ENCODE measurements around the gene BTBD9. TPM values are rescaled to one million over a fixed set of nuclear protein-coding genes. Genes with fewer than 3 reads are reported as not detected.
"Not testable (repeated sequence)": the region's sequence is repeated elsewhere in the genome, so short reads cannot be mapped to it uniquely, and the experiment has no call there.

The BTBD9 gene
- total and polyA plus RNA-seq, 2 donors (not counting 3 experiments of a cell fraction or from before 2014, with no cell fraction given), result 4.9 to 15.0 TPM

DNA sequence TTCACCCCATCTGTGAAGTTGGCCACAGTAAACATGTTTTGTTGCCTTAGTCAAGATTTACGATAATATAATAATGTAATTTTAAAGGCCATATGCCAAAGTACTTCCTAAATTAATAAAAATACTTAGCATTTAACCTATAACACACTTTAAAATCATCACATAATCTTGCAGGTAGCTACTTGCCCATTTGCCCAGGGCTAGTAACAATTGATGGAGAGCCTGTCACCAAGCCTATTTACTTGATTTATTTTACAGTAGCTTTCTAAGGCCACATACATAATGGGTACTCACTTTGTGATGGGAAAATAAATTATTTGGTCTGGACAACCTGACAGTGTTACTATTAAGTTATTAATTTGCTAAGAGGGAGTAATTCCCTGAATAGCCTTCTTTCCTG, 14.5 kb downstream of the BTBD9 start:
- dilution Hi-C loops (cut with MboI; ENCODE audit: extremely low pct_ligation_motif_present, low sequenced_read_pairs), result no loop called here
- DNase-seq (ENCODE audit: low read depth, low spot score), result no peak
- CTCF ChIA-PET, result interaction anchor here (1.2 kb wide), 1 partner anchor 55 kb away, joined by 3 read pairs; no protein-coding TSS in a partner anchor
- BruUV-seq (replicated peaks), result no TSS peak
- POLR2A ChIA-PET, result no interaction called here
- intact Hi-C loops (cut with micrococcal nuclease), result no loop called here
- Histone ChIP-seq H3K4me2 (ENCODE audit: insufficient read depth, low read length) (no peak overlapping the region), H3K79me2 (ENCODE audit: control insufficient read depth, insufficient read depth, low read length) (no peaks in the 10 kb centered on the region), H3K9me3 (replicated peaks; ENCODE audit: control insufficient read depth, insufficient read depth, low read length) (no peaks in the 10 kb centered on the region), H2AFZ (ENCODE audit: low read depth, low read length) (no peak overlapping the region), H3K27ac (ENCODE audit: insufficient read depth, low read depth, low read length) (no peak overlapping the region), H3K9me1 (replicated peaks; ENCODE audit: control insufficient read depth, extremely low read depth, insufficient read depth, low read length) (no peaks in the 10 kb centered on the region), H3K4me1 (ENCODE audit: control insufficient read depth, extremely low read depth, insufficient read depth, low read length) (no peaks in the 10 kb centered on the region), H4K20me1 (replicated peaks; ENCODE audit: control insufficient read depth, extremely low read depth, insufficient read depth, low read length) (no peaks in the 10 kb centered on the region), H3K9ac (replicated peaks; ENCODE audit: extremely low read depth, insufficient read depth, low read length) (no peak overlapping the region), H3K36me3 (ENCODE audit: control insufficient read depth in 2 of 2, extremely low read depth in 1 of 2, insufficient read depth in 2 of 2, low read length in 2 of 2) (no peaks in the 10 kb centered on the region), H3K27me3 (ENCODE audit: control insufficient read depth in 2 of 2, insufficient read depth in 2 of 2, low read length in 2 of 2) (no peaks in the 10 kb centered on the region), H3K4me3 (replicated peaks in 1 of 3; ENCODE audit: insufficient read depth in 1 of 3, low read depth in 1 of 3, low read length in 3 of 3) (no peak overlapping the region)
- FAIRE-seq, result no peak
- TF ChIP-seq, protein P1, sequence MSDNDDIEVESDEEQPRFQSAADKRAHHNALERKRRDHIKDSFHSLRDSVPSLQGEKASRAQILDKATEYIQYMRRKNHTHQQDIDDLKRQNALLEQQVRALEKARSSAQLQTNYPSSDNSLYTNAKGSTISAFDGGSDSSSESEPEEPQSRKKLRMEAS (IDR thresholded peaks at IDR 0.05; ENCODE audit: insufficient read depth, insufficient read length), result no peak
- TF ChIP-seq JUN (IDR thresholded peaks at IDR 0.05; ENCODE audit: borderline replicate concordance, insufficient read depth, insufficient read length, low read depth) (no peak), GATA2 (IDR thresholded peaks at IDR 0.05; ENCODE audit: insufficient read depth, insufficient read length, low read depth, low read length) (no peak), POLR2A (IDR thresholded peaks at IDR 0.05; ENCODE audit: low read depth, low read length) (no peak), EZH2 (IDR thresholded peaks at IDR 0.05; ENCODE audit: borderline replicate concordance, low read depth, low read length, severe bottlenecking) (no peak), POLR2AphosphoS5 (IDR thresholded peaks at IDR 0.05; ENCODE audit: insufficient read depth, low read depth, low read length) (no peak), MYC (IDR thresholded peaks at IDR 0.05; ENCODE audit: low read depth, low read length) (no peak)
- TF ChIP-seq, protein P2, sequence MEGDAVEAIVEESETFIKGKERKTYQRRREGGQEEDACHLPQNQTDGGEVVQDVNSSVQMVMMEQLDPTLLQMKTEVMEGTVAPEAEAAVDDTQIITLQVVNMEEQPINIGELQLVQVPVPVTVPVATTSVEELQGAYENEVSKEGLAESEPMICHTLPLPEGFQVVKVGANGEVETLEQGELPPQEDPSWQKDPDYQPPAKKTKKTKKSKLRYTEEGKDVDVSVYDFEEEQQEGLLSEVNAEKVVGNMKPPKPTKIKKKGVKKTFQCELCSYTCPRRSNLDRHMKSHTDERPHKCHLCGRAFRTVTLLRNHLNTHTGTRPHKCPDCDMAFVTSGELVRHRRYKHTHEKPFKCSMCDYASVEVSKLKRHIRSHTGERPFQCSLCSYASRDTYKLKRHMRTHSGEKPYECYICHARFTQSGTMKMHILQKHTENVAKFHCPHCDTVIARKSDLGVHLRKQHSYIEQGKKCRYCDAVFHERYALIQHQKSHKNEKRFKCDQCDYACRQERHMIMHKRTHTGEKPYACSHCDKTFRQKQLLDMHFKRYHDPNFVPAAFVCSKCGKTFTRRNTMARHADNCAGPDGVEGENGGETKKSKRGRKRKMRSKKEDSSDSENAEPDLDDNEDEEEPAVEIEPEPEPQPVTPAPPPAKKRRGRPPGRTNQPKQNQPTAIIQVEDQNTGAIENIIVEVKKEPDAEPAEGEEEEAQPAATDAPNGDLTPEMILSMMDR (IDR thresholded peaks at IDR 0.05; ENCODE audit: extremely low read depth in 1 of 2, insufficient read depth in 1 of 2, low read depth in 1 of 2, low read length in 2 of 2), result no peak

DNA sequence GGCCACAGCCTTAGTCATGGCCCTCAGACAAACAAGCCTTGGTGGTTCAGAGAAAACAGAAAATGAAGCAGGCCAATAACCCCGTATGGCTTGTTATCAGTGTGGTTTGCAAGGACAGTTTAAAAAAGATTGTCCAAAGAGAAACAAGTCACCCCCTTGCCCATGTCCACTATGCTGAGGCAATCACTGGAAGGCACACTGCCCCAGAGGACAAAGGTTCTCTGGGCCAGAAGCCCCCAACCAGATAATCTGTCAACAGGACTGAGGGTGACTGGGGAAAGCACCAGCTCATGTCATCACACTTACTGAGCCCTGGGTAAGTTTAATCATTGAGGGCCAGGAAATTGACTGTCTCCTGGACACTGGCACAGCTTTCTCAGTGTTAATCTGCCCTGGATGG, 20.4 kb downstream of the BTBD9 start:
- dilution Hi-C loops (cut with MboI; ENCODE audit: extremely low pct_ligation_motif_present, low sequenced_read_pairs); intact Hi-C loops (cut with micrococcal nuclease); BruUV-seq (replicated peaks); H3K9ac ChIP-seq (replicated peaks; ENCODE audit: extremely low read depth, insufficient read depth, low read length); H3K36me3 ChIP-seq (ENCODE audit: control insufficient read depth in 2 of 2, extremely low read depth in 1 of 2, insufficient read depth in 2 of 2, low read length in 2 of 2); DNase-seq (ENCODE audit: low read depth, low spot score); FAIRE-seq; POLR2A ChIA-PET; H4K20me1 ChIP-seq (replicated peaks; ENCODE audit: control insufficient read depth, extremely low read depth, insufficient read depth, low read length); H3K27me3 ChIP-seq (ENCODE audit: control insufficient read depth in 2 of 2, insufficient read depth in 2 of 2, low read length in 2 of 2); H3K9me1 ChIP-seq (replicated peaks; ENCODE audit: control insufficient read depth, extremely low read depth, insufficient read depth, low read length); H3K4me2 ChIP-seq (ENCODE audit: insufficient read depth, low read length); H3K79me2 ChIP-seq (ENCODE audit: control insufficient read depth, insufficient read depth, low read length); H3K27ac ChIP-seq (ENCODE audit: insufficient read depth, low read depth, low read length); H3K4me1 ChIP-seq (ENCODE audit: control insufficient read depth, extremely low read depth, insufficient read depth, low read length); H3K4me3 ChIP-seq (replicated peaks in 1 of 3; ENCODE audit: insufficient read depth in 1 of 3, low read depth in 1 of 3, low read length in 3 of 3); H3K9me3 ChIP-seq (replicated peaks; ENCODE audit: control insufficient read depth, insufficient read depth, low read length); H2AFZ ChIP-seq (ENCODE audit: low read depth, low read length): not testable (repeated sequence)
- CTCF ChIA-PET, result interaction anchor here (1.3 kb wide), 1 partner anchor 9 kb away, joined by 5 read pairs; no protein-coding TSS in a partner anchor

DNA sequence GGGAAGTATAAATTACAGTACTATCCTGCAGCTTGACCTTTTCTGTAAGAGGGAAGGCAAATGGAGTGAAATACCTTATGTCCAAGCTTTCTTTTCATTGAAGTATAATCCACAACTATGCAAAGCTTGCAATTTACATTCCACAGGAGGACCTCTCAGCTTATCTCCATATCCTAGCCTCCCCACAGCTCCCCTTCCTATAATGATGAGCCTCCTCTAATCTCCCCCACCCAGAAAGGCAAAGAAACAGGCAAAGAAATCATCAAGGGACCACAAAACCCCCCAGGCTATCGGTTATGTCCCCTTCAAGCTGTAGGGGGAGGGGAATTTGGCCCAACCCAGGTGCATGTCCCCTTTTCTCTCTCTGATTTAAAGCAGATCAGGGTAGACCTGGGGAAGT, 21.4 kb downstream of the BTBD9 start:
- H2AFZ ChIP-seq (ENCODE audit: low read depth, low read length); intact Hi-C loops (cut with micrococcal nuclease); DNase-seq (ENCODE audit: low read depth, low spot score); H3K9ac ChIP-seq (replicated peaks; ENCODE audit: extremely low read depth, insufficient read depth, low read length); H3K4me3 ChIP-seq (replicated peaks in 1 of 3; ENCODE audit: insufficient read depth in 1 of 3, low read depth in 1 of 3, low read length in 3 of 3); POLR2A ChIA-PET; H3K9me1 ChIP-seq (replicated peaks; ENCODE audit: control insufficient read depth, extremely low read depth, insufficient read depth, low read length); H3K27ac ChIP-seq (ENCODE audit: insufficient read depth, low read depth, low read length); H3K9me3 ChIP-seq (replicated peaks; ENCODE audit: control insufficient read depth, insufficient read depth, low read length); FAIRE-seq; dilution Hi-C loops (cut with MboI; ENCODE audit: extremely low pct_ligation_motif_present, low sequenced_read_pairs); H3K4me2 ChIP-seq (ENCODE audit: insufficient read depth, low read length); BruUV-seq (replicated peaks); H4K20me1 ChIP-seq (replicated peaks; ENCODE audit: control insufficient read depth, extremely low read depth, insufficient read depth, low read length); H3K27me3 ChIP-seq (ENCODE audit: control insufficient read depth in 2 of 2, insufficient read depth in 2 of 2, low read length in 2 of 2); H3K79me2 ChIP-seq (ENCODE audit: control insufficient read depth, insufficient read depth, low read length); H3K4me1 ChIP-seq (ENCODE audit: control insufficient read depth, extremely low read depth, insufficient read depth, low read length); H3K36me3 ChIP-seq (ENCODE audit: control insufficient read depth in 2 of 2, extremely low read depth in 1 of 2, insufficient read depth in 2 of 2, low read length in 2 of 2): not testable (repeated sequence)
- CTCF ChIA-PET, result interaction anchor here (0.7 kb wide), 1 partner anchor 55 kb away, joined by 3 read pairs; no protein-coding TSS in a partner anchor

All from endothelial cell of umbilical vein (primary cell).